Subcutaneous adipose tissue (tissue), 4 donors: Measurements from ENCODE around the gene RPS26. TPM values are rescaled to one million over a fixed set of nuclear protein-coding genes. Genes with fewer than 3 reads are reported as not detected.

ENCODE experiments used
- total RNA-seq, 4 donors: library from RNA; depleted of rRNA; stranded (reverse); fragments of >200 nt; gene quantifications; one replicate each; pipeline ENCODE4 v1.1.0, GENCODE V29; 2016
- TF ChIP-seq, protein P1 (sequence below): fragments of 450-650 bp; IDR thresholded peaks from one replicate; pipeline ENCODE4 v1.5.1; 2016; ENCODE audit warnings: low read depth, mild to moderate bottlenecking, control low read depth, antibody characterized with exemption, moderate library complexity

The RPS26 gene
- total RNA-seq, 4 donors from 2014 or later: 346 to 891 (median 730) TPM

- TF ChIP-seq, protein P1, sequence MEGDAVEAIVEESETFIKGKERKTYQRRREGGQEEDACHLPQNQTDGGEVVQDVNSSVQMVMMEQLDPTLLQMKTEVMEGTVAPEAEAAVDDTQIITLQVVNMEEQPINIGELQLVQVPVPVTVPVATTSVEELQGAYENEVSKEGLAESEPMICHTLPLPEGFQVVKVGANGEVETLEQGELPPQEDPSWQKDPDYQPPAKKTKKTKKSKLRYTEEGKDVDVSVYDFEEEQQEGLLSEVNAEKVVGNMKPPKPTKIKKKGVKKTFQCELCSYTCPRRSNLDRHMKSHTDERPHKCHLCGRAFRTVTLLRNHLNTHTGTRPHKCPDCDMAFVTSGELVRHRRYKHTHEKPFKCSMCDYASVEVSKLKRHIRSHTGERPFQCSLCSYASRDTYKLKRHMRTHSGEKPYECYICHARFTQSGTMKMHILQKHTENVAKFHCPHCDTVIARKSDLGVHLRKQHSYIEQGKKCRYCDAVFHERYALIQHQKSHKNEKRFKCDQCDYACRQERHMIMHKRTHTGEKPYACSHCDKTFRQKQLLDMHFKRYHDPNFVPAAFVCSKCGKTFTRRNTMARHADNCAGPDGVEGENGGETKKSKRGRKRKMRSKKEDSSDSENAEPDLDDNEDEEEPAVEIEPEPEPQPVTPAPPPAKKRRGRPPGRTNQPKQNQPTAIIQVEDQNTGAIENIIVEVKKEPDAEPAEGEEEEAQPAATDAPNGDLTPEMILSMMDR: no peak
Measured at GRCh38 chr12:56046027-56046780, 4.5 kb downstream of the RPS26 start.

- TF ChIP-seq, protein P1: no peak
Measured at GRCh38 chr12:56053407-56053893, 11.7 kb downstream of the RPS26 start.

DNA sequence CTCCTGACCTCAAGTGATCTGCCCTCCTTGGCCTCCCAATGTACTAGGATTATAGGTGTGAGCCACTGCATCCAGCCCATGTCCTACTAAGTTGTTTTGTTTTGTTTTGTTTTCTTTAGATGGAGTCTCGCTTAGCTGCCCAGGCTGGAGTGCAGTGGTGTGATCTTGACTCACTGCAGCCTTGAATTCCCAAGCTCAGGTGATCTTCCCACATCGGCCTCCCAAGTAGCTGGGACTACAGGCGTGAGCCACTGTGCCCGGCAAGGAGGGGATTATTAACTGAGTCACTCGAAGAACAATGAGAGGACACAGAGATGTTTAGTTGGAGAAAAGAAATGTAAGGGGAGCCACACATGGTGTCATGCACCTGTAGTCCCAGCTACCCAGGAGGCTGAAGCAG, 20.3 kb downstream of the RPS26 start:
- TF ChIP-seq, protein P1: no peak

DNA sequence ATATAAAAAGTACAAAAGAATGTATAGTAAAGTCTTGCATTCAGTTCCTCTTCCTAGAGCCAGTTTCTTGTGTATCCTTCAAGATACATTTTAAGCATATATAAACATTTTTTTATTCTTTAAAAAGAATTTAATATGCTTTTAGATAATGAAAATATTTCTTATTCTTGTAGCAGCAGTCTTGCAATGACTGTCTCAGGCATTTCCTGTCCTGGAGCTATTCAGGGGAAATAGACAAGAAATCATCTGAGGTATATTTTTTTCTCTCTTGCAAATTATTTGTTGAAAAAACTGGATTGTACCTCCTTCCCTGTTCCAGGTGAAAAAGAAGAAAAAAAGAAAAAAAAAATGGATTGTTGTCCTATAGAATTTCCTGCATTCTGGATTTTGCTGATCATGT, 21.3 kb downstream of the RPS26 start:
- TF ChIP-seq, protein P1: no peak

DNA sequence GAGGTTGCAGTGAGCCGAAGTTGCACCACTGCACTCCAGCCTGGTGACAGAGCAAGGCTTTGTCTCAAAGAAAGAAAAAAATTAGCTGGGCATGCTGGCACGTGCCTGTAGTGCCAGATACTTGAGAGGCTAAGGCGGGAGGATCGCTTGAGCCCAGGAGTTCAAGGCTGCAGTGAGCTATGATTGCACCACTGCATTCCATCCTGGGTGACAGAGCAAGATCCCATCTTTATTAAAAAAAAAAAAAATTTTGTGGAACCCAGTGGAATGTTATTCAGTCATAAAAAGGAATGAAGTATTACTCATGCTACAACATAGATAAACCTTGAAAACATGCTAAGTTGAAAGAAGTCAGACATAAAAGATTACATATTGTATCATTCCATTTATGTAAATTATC, 29.9 kb downstream of the RPS26 start:
- TF ChIP-seq, protein P1: no peak

DNA sequence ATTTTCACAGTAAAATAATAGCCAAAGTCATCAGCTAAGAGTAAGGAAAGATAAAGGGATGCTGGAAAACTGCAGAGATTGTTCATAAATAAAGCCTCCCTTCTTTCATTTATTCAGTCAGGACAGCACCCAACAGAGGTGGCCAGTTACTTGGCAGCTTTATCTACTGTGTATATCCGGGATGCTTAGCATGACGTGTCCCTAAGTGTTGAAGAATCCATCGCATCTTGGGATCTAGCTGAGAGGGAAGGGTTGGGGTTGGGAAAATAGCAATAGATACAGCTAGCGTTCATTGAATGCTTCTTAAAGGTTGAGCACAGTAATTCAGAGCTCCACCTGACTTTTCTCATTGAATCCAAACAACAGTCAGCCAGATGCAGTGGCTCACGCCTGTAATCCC, 32.7 kb downstream of the RPS26 start:
- TF ChIP-seq, protein P1: no peak

GRCh38 chr12:56078427-56078826, 36.7 kb downstream of the RPS26 start:
- TF ChIP-seq, protein P1: no peak
